ENCODE results near the gene TMTC1.

TMTC1 gene

DNA sequence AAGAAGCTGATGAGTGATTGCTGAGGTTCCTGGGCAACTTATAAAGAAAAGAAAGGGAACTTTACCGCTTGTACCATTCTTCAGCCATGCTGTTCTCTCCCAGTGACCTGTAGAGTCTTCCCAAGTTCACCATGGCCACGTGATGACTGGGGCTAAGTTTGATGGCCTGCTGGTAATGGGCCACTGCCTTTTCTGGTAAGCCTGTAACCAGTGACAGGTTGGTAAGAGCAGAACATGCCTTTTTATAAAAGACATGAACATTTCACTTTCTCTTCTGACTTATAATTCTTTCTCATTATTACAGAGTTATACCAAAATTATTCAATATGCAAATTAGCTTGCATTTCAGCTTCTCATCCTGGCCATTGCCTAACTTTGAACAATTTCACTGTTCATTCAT lies 265.3 kb downstream of the TMTC1 start:
- no peak for DNase-seq

GRCh38 chr12:29517264-29517663 lies 266.5 kb downstream of the TMTC1 start:
- DNase-seq: no peak

DNA sequence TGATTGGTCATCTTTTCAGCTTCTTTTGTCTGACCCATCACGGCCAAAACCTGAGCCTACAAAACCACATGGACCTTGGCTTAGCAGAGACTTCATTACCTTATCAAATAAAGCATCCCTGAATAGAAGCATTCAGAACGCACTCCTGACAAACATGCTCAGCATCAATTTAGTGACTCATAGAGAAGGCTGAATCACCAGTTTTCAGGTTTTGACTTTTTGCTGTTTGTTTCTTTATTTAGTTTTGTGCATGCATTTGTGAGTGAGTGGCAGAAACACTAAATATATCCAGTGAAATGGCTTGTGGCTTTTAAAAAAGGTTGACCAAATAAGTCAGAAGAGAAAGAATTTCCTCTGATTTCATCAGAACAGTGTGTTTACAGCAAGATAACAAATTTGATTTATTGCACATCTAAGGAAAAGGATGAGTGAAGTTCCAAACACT lies 267.3 kb downstream of the TMTC1 start:
- DNase-seq: no peak

GRCh38 chr12:29510591-29511185 lies 273.1 kb downstream of the TMTC1 start:
- no peak for DNase-seq

- no peak for DNase-seq
Observed at GRCh38 chr12:29509503-29509902, 274.2 kb downstream of the TMTC1 start.

DNA sequence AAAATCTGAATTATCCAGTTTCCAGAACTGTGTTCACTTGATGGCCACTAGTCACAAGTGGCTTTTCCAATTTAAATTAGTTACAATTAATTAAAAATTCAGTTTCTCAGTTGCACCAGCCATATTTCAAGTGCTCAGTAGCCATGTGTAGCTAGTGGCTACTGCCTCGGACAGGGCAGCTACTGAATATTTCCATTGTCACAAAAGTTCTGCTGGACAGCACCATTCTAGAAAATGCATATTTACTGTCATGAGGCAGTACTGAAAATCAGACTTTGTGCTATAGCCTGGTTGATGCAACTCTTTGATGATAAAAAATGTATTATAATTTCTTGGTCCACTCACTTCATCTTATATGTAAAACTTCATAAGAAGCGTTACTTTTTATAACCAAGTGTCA lies 274.8 kb downstream of the TMTC1 start:
- DNase-seq: no peak

DNA sequence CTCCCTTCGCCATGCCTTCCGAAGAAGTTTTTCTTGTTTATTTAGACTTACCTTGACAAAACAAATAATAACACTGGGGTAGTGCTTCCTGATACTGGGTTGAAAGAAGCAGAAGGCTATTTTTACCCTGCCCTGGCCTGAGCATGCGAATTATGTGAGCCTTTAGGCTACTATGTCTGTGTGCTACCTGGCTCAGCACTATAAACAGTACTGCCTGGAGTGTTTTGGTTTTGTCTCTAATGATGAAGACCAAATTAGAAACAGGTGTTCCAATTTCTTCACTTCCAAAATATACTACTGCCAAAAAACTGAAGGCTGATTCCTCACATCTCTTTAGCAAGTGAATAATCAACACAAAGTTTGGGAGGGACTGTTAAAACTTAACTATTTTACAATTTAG lies 278.6 kb downstream of the TMTC1 start:
- no peak for DNase-seq

DNA sequence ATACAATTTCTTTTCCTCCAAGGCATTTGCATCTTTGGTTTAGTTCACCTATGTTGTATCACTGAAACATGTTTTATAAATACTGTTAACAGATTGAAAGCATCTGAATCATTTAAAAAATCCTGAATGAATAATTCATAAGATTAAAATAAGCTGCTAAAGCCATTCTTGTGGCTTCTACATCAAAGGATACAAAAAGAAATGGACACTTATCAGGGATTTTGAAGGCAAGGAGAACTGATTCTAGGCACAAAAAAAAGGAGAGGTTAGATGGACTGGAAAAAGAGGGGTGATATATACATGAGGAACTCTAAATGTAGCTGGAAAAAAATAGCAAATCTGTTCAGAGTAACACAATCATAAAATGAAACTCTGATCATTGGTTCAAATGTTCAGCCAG lies 280.5 kb downstream of the TMTC1 start:
- DNase-seq: no peak

GRCh38 chr12:29499235-29499634 lies 284.5 kb downstream of the TMTC1 start:
- DNase-seq: no peak

DNA sequence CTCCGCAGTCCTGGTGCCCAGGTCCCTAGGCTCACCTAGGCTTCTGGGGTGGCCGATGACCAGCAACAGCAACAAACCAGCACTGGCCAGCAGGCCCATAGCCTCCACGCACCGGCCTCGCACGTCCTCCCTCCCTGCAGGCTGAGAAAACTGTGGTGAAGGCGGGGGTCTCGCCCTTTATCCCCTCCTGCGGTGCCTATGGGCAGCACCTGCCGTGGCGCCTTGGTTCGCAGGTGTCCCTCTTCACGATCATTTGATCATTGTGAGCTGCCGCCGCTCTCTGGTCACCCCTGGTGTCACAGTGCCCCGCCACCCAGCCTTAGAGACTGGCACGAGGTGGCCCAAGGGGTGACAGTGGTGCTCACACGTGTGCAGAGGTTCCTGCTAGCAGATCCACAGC lies 286.2 kb downstream of the TMTC1 start, which contains the start of gene OVCH1:
TSS of gene OVCH1 (minus strand) at position 99 of the 400 bp plus-strand sequence. CDS start at position 99, 0 bp downstream.
- DNase-seq: no peak

DNA sequence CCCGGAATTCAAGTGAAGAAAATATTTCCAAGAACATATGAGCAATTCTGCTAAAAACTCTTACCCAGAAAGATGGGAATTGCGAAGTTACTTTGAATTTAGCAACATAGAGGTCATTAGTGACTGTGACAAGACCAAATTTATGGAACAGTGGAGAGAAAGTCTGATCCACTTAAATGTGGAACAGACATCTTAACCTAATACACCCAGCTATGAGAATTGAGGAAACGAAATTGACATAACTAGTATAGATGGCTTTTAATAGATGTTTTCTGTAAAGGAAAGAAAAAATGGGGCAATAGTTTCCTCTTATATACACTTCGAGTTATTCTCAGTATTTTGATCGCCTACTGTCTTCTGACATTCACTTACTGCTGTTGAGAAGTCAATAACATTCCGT lies 290.9 kb downstream of the TMTC1 start:
- no peak for DNase-seq

DNA sequence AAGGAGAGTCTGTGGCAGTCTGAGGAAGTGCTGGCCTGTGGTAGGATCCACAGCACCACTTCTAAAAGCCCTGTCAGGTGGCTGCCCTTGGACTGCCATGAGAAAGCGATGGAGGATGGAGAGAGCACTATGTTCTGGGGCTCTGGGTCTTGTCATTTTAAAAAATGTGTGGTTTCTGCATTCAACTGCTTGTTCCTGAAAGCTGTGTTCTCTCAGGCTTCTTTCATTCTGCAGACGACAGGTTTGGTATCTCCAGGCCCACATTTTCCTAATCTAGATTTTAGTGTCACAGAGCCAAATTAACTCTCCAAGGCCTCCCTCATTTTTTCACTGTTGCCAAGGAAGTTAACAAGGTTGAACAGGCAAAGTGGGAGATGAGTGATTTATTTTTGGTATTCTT lies 296.8 kb downstream of the TMTC1 start:
- no peak for DNase-seq

DNA sequence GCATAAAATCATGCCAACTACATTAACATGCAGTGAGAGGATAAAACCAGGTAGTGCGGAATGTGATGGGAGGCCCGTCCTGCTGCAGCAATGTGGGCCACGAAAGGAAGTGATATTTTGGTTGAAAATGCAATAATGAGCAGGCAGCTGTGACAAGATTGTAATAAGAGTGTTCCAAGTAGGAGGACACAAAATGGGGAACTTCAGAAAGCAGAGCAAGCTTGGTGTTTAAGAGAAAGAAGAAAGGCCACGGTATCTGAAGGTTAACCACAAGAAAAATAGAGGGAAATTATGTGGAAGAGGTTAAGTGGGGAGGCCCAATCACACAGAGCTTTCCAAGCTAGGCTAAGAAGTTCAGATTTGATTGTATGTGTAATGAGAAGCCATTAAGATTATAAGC lies 320.5 kb downstream of the TMTC1 start:
- no peak for DNase-seq

DNA sequence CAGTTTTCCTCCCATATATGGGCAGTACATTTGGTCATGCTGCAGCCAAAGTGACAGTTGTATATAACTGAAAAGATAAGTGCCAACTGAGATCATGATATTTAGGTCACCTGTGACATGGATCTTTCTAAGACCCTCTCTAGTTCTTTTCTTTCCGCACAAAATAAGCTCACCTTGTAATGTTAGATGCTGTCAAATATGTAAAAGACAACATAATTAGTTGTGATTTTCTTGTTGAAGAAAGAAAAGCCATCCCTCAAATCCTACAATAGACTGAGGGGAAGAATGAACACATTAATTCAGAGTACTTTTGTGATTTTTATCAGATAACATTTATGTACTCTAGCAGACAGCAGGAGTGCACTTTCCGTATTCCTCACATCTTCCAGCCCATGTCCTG lies 323.7 kb downstream of the TMTC1 start:
- no peak for DNase-seq

GRCh38 chr12:29455087-29455486 lies 328.7 kb downstream of the TMTC1 start:
- no peak for DNase-seq

- no peak for DNase-seq
Observed at GRCh38 chr12:29451888-29452287, 331.9 kb downstream of the TMTC1 start.

Data from GOT3 (cell line).